GM18861 (cell line): ENCODE data around the gene CERS1.

Experiments used
- ATAC-seq: cut with Tn5 transposase; IDR thresholded peaks from one replicate; pipeline ENCODE4 v1.9.1; 2021; ENCODE audit not compliant: unreplicated experiment

The CERS1 gene

GRCh38 chr19:18895824-18896341, at the start of gene CERS1:
TSS of gene CERS1 (minus strand) at chr19:18896158. CDS start at chr19:18896072, 86 bp downstream.
- ATAC-seq = no peak

- no peak for ATAC-seq
Measured at GRCh38 chr19:18945297-18945696, 49.3 kb upstream of the CERS1 start.

GRCh38 chr19:18943465-18943864, 47.5 kb upstream of the CERS1 start:
- no peak for ATAC-seq

- no peak for ATAC-seq
Measured at GRCh38 chr19:18942692-18943091, 46.7 kb upstream of the CERS1 start.

- no peak for ATAC-seq
Measured at GRCh38 chr19:18941628-18942354, 45.8 kb upstream of the CERS1 start.

- no peak for ATAC-seq
Measured at GRCh38 chr19:18940769-18941627, 45.0 kb upstream of the CERS1 start, which contains the start of gene HOMER3. TSS of gene HOMER3 (minus strand) at chr19:18941217. CDS start at chr19:18938982, 2,235 bp downstream.

- no peak for ATAC-seq
Measured at GRCh38 chr19:18939922-18940768, 44.2 kb upstream of the CERS1 start.

- ATAC-seq = no peak
Measured at GRCh38 chr19:18939163-18939562, 43.2 kb upstream of the CERS1 start.

- no peak for ATAC-seq
Measured at GRCh38 chr19:18933297-18933696, 37.3 kb upstream of the CERS1 start.

- ATAC-seq = no peak
Measured at GRCh38 chr19:18932216-18932841, 36.4 kb upstream of the CERS1 start.

- ATAC-seq = no peak
Measured at GRCh38 chr19:18931316-18932162, 35.6 kb upstream of the CERS1 start.

GRCh38 chr19:18929311-18929710, 33.4 kb upstream of the CERS1 start:
- no peak for ATAC-seq

GRCh38 chr19:18928018-18928805, 32.3 kb upstream of the CERS1 start:
- no peak for ATAC-seq

GRCh38 chr19:18924684-18925213, 28.8 kb upstream of the CERS1 start:
- no peak for ATAC-seq

- ATAC-seq = no peak
Measured at GRCh38 chr19:18922228-18922985, 26.4 kb upstream of the CERS1 start.

GRCh38 chr19:18921593-18921992, 25.6 kb upstream of the CERS1 start:
- ATAC-seq = no peak

GRCh38 chr19:18920400-18920799, 24.4 kb upstream of the CERS1 start:
- no peak for ATAC-seq

GRCh38 chr19:18919900-18920214, 23.9 kb upstream of the CERS1 start:
- ATAC-seq = no peak
